Measurements from ENCODE around the gene RBM33.

The RBM33 gene

GRCh38 chr7:155722936-155723335 is 78.5 kb downstream of the RBM33 start:
- no peak for DNase-seq (ENCODE audit: low read depth in 3 of 3)

GRCh38 chr7:155724327-155725005 is 80.0 kb downstream of the RBM33 start:
- DNase-seq (ENCODE audit: low read depth in 3 of 3): no peak

GRCh38 chr7:155725006-155725355 is 80.5 kb downstream of the RBM33 start:
- no peak for DNase-seq (ENCODE audit: low read depth in 3 of 3)

- DNase-seq (ENCODE audit: low read depth in 3 of 3): no peak
Measured at GRCh38 chr7:155727616-155728015, 83.2 kb downstream of the RBM33 start.

- DNase-seq (ENCODE audit: low read depth in 3 of 3): no peak
Measured at GRCh38 chr7:155728116-155728515, 83.7 kb downstream of the RBM33 start.

- DNase-seq (ENCODE audit: low read depth in 3 of 3): no peak
Measured at GRCh38 chr7:155729847-155730246, 85.4 kb downstream of the RBM33 start.

GRCh38 chr7:155731380-155731779 is 86.9 kb downstream of the RBM33 start:
- DNase-seq (ENCODE audit: low read depth in 3 of 3): no peak

- DNase-seq (ENCODE audit: low read depth in 3 of 3): no peak
Measured at GRCh38 chr7:155731871-155732270, 87.4 kb downstream of the RBM33 start.

- DNase-seq (ENCODE audit: low read depth in 3 of 3): no peak
Measured at GRCh38 chr7:155732286-155732685, 87.8 kb downstream of the RBM33 start.

- peak in 1 of 3 experiments; percentile 22 for DNase-seq (ENCODE audit: low read depth in 3 of 3)
Measured at GRCh38 chr7:155733582-155734444, 89.4 kb downstream of the RBM33 start.

- DNase-seq (ENCODE audit: low read depth in 3 of 3): no peak
Measured at GRCh38 chr7:155734445-155734809, 90.0 kb downstream of the RBM33 start.

GRCh38 chr7:155735442-155736115 is 91.1 kb downstream of the RBM33 start:
- no peak for DNase-seq (ENCODE audit: low read depth in 3 of 3)

GRCh38 chr7:155737590-155737989 is 93.1 kb downstream of the RBM33 start:
- DNase-seq (ENCODE audit: low read depth in 3 of 3): no peak

- no peak for DNase-seq (ENCODE audit: low read depth in 3 of 3)
Measured at GRCh38 chr7:155738104-155738503, 93.6 kb downstream of the RBM33 start.

GRCh38 chr7:155738652-155739537 is 94.4 kb downstream of the RBM33 start:
- peak; percentile 26 to 63 (median 49) for DNase-seq (ENCODE audit: low read depth in 3 of 3)

- no peak for DNase-seq (ENCODE audit: low read depth in 3 of 3)
Measured at GRCh38 chr7:155739538-155740143, 95.2 kb downstream of the RBM33 start.

- DNase-seq (ENCODE audit: low read depth in 3 of 3): no peak
Measured at GRCh38 chr7:155741082-155741481, 96.6 kb downstream of the RBM33 start.

- no peak for DNase-seq (ENCODE audit: low read depth in 3 of 3)
Measured at GRCh38 chr7:155741805-155742204, 97.3 kb downstream of the RBM33 start.

- DNase-seq (ENCODE audit: low read depth in 3 of 3): no peak
Measured at GRCh38 chr7:155743177-155743576, 98.7 kb downstream of the RBM33 start.

- no peak for DNase-seq (ENCODE audit: low read depth in 3 of 3)
Measured at GRCh38 chr7:155744971-155745683, 100.7 kb downstream of the RBM33 start.

GRCh38 chr7:155745737-155746136 is 101.3 kb downstream of the RBM33 start:
- no peak for DNase-seq (ENCODE audit: low read depth in 3 of 3)

Data from stimulated activated CD4-positive, alpha-beta T cell treated with anti-CD3 and anti-CD28 coated beads, TNF-alpha, amount 100 ng/mL, for 24 hours (primary cell).